ENCODE measurements around the gene NCK2. TPM values are rescaled to one million over a fixed set of nuclear protein-coding genes. Genes with fewer than 3 reads are reported as not detected.

The NCK2 gene
- total and polyA plus RNA-seq, 2 of the 4 experiments (the other 2 are of a cell fraction) = 15.8 to 22.2 TPM

DNA sequence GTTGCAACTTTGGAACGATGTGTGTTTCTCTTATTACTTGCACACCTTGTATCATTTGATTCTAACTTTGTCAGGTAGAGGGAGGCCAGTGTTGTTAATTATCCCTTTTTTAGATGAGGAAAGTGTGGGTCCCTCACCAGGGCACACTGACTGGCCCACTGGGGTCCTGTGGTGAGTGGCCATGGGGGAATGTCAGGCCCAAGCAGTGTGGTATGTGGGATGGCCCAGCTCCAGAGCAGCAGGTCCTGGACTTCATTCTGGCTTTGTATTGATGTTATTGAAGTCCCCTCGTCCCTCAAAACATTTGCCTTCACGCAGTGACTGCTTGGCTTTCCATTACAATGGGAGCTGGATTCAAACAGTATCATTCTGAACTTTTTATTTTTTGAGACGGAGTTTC lies 11.7 kb downstream of the NCK2 start:
- ChIA-PET CTCF (no interaction called here), POLR2A (ENCODE audit: unreplicated experiment) (no interaction called here)
- Histone ChIP-seq H3K9me1 (ENCODE audit: insufficient read depth, low read length) (peaks cover 32% of the 10 kb centered on the region), H4K91ac (ENCODE audit: insufficient read depth, low read depth, low read length) (no peak overlapping the region), H3K4me3 (ENCODE audit: insufficient read depth, low read depth, low read length) (no peak overlapping the region), H2BK20ac (ENCODE audit: low read depth, low read length) (no peak overlapping the region), H3K14ac (replicated peaks; ENCODE audit: low read depth, low read length) (no peak overlapping the region), H3K4ac (ENCODE audit: low read depth, low read length) (no peak overlapping the region), H3K79me1 (ENCODE audit: low read depth in 1 of 2, low read length in 2 of 2) (peaks cover 31 to 82% of the 10 kb centered on the region in 2 experiments), H3K4me2 (ENCODE audit: low read depth, low read length) (no peak overlapping the region), H2AFZ (replicated peaks; ENCODE audit: low read length, poor library complexity) (no peak overlapping the region), H2AK5ac (ENCODE audit: low read depth, low read length) (no peak overlapping the region), H2BK120ac (ENCODE audit: low read depth, low read length) (no peak overlapping the region), H3K23ac (ENCODE audit: low read depth, low read length) (no peak overlapping the region), H4K20me1 (ENCODE audit: insufficient read depth, low read length) (peaks cover 71% of the 10 kb centered on the region), H3K27ac (ENCODE audit: insufficient read depth, low read length) (no peak overlapping the region), H2AK9ac (replicated peaks; ENCODE audit: low read depth, low read length, poor library complexity) (no peak overlapping the region), H2BK15ac (ENCODE audit: low read depth, low read length) (no peak overlapping the region), H3K18ac (ENCODE audit: low read depth, low read length) (no peak overlapping the region), H3K9ac (ENCODE audit: low read depth, low read length) (no peak overlapping the region), H3K27me3 (ENCODE audit: control insufficient read depth, insufficient read depth, low read length) (no peaks in the 10 kb centered on the region), H4K8ac (ENCODE audit: low read depth in 2 of 2, low read length in 2 of 2) (no peak overlapping the region), H4K5ac (ENCODE audit: low read depth, low read length) (no peak overlapping the region), H3K9me3 (ENCODE audit: control insufficient read depth, insufficient read depth, low read length) (no peaks in the 10 kb centered on the region), H2BK5ac (ENCODE audit: low read depth, low read length, poor library complexity, severe bottlenecking) (no peak overlapping the region), H3K4me1 (ENCODE audit: control insufficient read depth, insufficient read depth, low read length) (peaks cover 2% of the 10 kb centered on the region), H3K36me3 (ENCODE audit: control insufficient read depth, insufficient read depth, low read length) (0 out of 2 replicates have a peak, but pooled peaks cover 1% of the 10 kb centered on the region), H3K56ac (ENCODE audit: extremely low read depth, insufficient read depth, low read length) (no peak overlapping the region)
- ATAC-seq (ENCODE audit: low read depth) (no peak), DNase-seq (no peak)
- 100% methylated on average over 1 of the region's 4 CpGs; no CpG with 5 or more reads in 1 of the 2 experiments for WGBS, 2 experiments (ENCODE audit: extremely low coverage in 2 of 2, insufficient read length in 1 of 2)
- BruUV-seq (replicated peaks) = no TSS peak
- in situ Hi-C loops (cut with MboI; ENCODE audit: low sequenced_read_pairs) (no loop called here), intact Hi-C loops (cut with micrococcal nuclease) (no loop called here), dilution Hi-C loops (cut with HindIII; ENCODE audit: low sequenced_read_pairs, unreplicated experiment) (no loop called here)
- no peak for TF ChIP-seq RFX5 (IDR thresholded peaks at IDR 0.05; ENCODE audit: low read depth, low read length)
- no peak for TF ChIP-seq RAD21 (IDR thresholded peaks at IDR 0.05; ENCODE audit: low read length)
- no peak for TF ChIP-seq SMC3 (IDR thresholded peaks at IDR 0.05; ENCODE audit: low read depth, low read length)
- no peak for TF ChIP-seq FOS (IDR thresholded peaks at IDR 0.05; ENCODE audit: low read depth, low read length)
- no peak for TF ChIP-seq RCOR1 (IDR thresholded peaks at IDR 0.05; ENCODE audit: insufficient replicate concordance, low read length)
- TF ChIP-seq CEBPB (IDR thresholded peaks at IDR 0.05; ENCODE audit: low read depth, low read length) = no peak
- no peak for TF ChIP-seq MXI1 (IDR thresholded peaks at IDR 0.05; ENCODE audit: borderline replicate concordance, low read depth, low read length)
- no peak for TF ChIP-seq MAZ (IDR thresholded peaks at IDR 0.05; ENCODE audit: borderline replicate concordance, low read depth, low read length)
- no peak for TF ChIP-seq POLR2A (IDR thresholded peaks at IDR 0.05; ENCODE audit: low read depth, low read length)
- no peak for TF ChIP-seq NFE2L2 (IDR thresholded peaks at IDR 0.05; ENCODE audit: low read depth, low read length)
- TF ChIP-seq MAFK (IDR thresholded peaks at IDR 0.05; ENCODE audit: low read depth, low read length) = no peak
- TF ChIP-seq BHLHE40 (IDR thresholded peaks at IDR 0.05; ENCODE audit: low read depth, low read length) = no peak
- TF ChIP-seq CHD1 (IDR thresholded peaks at IDR 0.05; ENCODE audit: low read depth, low read length) = no peak
- TF ChIP-seq CTCF (conservative IDR thresholded peaks at IDR 0.05; ENCODE audit: low read depth, low read length) = no peak
- TF ChIP-seq, protein P1, sequence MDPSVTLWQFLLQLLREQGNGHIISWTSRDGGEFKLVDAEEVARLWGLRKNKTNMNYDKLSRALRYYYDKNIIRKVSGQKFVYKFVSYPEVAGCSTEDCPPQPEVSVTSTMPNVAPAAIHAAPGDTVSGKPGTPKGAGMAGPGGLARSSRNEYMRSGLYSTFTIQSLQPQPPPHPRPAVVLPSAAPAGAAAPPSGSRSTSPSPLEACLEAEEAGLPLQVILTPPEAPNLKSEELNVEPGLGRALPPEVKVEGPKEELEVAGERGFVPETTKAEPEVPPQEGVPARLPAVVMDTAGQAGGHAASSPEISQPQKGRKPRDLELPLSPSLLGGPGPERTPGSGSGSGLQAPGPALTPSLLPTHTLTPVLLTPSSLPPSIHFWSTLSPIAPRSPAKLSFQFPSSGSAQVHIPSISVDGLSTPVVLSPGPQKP (IDR thresholded peaks at IDR 0.05; ENCODE audit: borderline replicate concordance, low read depth, low read length) = no peak
- no peak for TF ChIP-seq USF2 (IDR thresholded peaks at IDR 0.05; ENCODE audit: low read depth, low read length)

Data from IMR-90 (cell line).